D341Med (cell line): ENCODE data around the gene NETO2.
"Not testable (repeated sequence)": the region's sequence is repeated elsewhere in the genome, so short reads cannot be mapped to it uniquely, and the experiment has no call there.

Experiments used
- DNase-seq: peaks from one replicate; pipeline ENCODE4 v3.0.0; 2012; ENCODE audit warnings: low spot score

The NETO2 gene

GRCh38 chr16:47143677-47144558 is at the start of gene NETO2:
Gene NETO2, minus strand, starts transcription at chr16:47143945. Its CDS starts 333 bp downstream, at chr16:47143612.
- DNase-seq, result peak; percentile 91

DNA sequence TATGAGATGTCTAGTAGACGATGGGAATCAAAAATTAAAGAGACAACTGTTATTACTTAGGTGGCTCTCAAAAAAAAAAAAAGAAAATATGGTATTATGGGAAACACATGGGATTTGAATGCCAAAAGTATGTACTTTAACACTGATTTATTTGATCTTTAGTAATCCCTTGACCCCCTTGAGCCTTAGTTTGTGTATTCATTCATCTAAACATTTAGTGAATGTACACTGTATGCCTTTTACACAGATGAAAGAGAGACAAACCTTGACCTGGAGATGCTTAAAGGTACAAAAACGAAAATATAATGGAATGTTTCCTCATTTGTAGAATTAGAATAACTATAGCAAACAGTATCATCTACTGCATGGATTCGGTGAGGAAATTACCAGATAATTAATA is 38.6 kb upstream of the NETO2 start:
- DNase-seq, result no peak

GRCh38 chr16:47181066-47181465 is 37.3 kb upstream of the NETO2 start:
- DNase-seq, result not testable (repeated sequence)

- DNase-seq, result no peak
Observed at GRCh38 chr16:47180073-47180472, 36.3 kb upstream of the NETO2 start.

DNA sequence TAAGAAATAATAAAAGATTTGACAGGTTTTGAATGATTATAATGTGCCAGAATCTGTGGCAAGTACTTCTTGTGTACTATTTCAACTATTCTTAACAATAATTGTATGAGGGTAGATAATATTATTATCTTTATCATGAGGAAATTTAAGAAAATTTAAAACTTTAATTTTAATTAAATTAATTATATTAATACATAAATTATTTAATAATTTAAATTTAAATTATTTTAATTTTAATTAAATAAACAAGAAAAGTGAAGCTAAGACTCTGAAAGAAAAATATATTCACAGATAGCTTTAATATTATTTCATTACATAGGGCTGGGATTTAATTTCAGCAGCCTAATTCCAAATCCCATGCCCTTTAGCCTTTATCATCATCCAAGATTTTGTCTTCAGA is 31.4 kb upstream of the NETO2 start:
- DNase-seq, result no peak

DNA sequence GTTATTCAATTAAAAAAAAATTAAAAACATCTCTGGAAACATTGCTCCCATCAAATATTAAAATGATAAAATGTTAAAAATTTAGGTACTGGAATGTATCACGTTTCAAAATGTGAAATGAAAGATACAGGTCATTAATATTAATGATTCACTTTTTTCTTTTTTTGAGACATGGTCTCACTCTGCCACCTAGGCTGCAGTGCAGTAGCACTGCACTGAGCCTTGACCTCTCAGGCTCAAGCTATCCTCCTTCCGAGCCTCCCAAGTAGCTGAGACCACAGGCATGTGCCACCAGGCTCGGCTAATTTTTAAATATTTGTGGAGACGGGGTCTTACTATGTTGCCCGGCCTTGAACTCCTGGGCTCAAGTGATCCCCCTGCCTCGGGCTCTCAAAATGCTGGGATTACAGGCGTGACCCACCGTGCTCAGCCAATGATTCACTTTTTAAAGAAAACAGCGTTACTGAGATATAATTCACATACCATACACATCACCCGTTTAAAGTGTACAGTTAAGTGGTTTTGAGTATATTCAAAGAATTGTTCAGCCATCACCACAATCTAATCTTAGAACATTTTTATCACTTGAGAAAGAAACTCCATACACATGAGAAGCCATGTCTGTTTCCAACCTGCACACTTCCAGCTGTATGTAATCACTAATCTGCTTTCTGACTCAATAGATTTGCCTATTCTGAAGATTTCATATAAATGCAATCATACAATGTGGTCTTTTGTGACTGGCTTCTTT is 19.1 kb upstream of the NETO2 start:
- no peak for DNase-seq

DNA sequence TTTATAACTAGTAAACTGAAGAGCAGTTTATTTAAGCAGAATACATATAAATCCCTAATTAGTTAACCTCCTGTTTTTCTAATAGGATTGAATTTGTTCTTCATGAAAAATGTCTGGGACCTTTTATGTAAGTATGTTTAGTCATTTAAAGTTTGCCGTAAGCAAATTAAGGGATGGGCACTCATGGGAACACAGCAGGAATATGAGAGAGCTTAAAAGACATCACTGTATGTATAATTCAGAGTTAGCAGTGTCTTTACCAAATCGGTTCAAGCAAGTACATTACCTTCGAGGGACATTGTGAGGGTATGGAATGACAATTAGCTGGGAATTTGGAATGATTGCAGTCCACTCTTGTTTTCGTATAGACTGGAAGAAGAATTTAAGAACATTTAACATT is 17.7 kb upstream of the NETO2 start:
- DNase-seq, result no peak

DNA sequence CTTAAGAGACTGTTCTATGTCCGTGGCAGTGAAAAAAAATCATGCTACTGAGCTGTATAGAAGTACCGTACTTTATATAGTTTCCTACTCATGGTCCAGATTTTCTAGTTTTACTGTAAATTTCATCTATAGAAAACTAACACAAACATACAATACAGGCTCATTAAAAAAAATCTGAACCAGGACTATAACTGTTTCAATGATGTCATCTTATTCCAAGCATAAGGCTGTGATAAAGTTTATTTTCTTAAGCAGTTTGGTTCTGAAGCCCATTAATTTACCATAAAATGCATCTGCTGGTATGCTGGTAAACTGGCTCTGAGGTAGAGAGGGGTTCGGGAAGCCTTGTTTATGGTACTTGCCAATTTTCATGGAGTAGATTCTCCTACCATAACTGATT is 16.7 kb upstream of the NETO2 start:
- no peak for DNase-seq

DNA sequence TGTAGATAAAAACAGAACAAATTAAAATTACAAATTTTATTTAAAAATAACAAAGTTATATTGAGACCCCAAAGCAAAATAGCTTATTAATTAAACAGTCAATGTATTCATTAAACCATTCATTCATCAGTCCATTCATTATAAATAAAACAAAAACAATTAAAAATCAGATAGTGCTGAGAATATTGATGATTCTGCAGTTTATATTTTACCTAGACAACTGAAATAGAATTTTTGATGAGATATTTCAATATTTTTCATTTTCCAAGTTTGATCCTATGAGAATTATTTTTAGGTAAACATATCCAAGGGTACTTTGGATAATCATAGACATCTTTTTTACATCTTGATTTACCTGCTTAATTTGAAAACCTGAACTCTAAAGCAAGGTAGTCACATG is 15.2 kb upstream of the NETO2 start:
- no peak for DNase-seq

- DNase-seq, result no peak
Observed at GRCh38 chr16:47156680-47157215, 13.0 kb upstream of the NETO2 start.

DNA sequence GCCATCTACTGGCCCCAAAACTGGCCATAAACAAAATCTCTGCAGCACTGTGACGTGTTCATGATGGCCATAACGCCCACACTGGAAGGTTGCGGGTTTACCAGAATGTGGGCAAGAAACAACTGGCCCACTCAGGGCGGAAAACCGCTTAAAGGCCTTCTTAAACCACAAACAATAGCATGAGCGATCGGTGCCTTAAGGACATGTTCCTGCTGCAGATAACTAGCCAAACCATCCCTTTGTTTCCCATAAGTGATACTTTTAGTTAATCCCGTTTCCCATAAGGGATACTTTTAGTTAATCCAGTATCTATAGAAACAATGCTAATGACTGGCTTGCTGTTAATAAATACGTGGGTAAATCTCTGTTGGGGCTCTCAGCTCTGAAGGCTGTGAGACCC is 8.8 kb upstream of the NETO2 start:
- DNase-seq, result not testable (repeated sequence)

DNA sequence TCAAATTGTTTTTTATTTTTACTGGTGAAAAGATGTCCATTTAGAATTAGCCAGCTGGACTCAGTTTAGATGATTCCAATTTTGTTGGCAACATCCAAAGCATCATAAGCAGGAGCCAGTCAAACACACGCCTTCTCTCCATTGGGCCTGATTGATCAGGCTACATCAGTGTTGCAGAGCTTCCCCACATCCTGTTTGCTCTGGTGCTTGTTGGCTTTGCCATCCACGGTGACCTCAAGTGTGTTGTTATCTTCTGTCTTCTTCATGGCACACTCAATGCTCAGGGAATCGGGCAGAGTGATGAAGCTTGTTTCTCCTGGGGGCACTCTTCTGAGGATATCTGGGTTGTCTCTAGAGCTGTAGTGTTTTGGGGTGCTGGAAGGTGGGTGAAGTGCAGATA is 6.3 kb upstream of the NETO2 start:
- DNase-seq, result no peak

GRCh38 chr16:47144559-47144877 is 773 bp upstream of the NETO2 start:
- DNase-seq, result no peak

GRCh38 chr16:47142821-47143676 is 696 bp downstream of the NETO2 start:
- peak; percentile 89 for DNase-seq

DNA sequence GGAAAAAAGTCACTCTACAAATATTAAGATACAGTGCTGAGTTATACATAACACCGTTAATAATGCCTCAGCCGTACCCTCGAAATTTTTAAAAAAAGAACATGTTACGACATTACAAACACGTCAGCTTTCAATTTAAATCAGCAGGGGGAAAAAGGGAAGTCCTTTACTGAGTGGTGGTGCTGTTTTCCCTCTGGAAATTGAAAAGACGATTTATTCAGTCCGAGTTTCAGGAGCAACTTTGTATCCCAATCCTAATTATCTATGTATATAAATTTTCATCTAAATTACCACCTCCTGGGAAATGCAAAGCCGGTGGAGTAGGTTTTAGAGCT is 1.3 kb downstream of the NETO2 start:
- DNase-seq, result no peak

GRCh38 chr16:47141773-47142485 is 1.8 kb downstream of the NETO2 start:
- peak; percentile 79 for DNase-seq

DNA sequence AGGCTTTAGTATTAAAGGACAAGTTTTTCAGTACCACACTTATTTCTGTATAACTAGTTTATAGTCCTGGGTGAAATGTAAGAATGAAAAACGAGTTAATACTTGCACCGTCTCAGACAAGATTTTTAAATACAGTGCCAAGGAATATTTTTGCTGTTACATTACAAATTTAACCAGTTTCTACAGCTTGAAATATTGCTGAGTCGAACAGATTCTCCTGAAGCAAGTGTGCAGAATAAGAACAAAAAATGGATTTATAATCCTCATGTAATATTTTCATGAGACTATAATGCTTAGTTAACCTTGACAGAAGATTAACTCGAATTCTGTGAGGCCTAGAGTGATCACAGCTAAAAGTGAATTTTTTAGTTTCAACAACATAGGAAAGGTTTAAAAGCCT is 3.1 kb downstream of the NETO2 start:
- DNase-seq, result no peak

GRCh38 chr16:47139561-47140185 is 4.1 kb downstream of the NETO2 start:
- DNase-seq, result no peak

- not testable (repeated sequence) for DNase-seq
Observed at GRCh38 chr16:47137925-47138324, 5.8 kb downstream of the NETO2 start.

DNA sequence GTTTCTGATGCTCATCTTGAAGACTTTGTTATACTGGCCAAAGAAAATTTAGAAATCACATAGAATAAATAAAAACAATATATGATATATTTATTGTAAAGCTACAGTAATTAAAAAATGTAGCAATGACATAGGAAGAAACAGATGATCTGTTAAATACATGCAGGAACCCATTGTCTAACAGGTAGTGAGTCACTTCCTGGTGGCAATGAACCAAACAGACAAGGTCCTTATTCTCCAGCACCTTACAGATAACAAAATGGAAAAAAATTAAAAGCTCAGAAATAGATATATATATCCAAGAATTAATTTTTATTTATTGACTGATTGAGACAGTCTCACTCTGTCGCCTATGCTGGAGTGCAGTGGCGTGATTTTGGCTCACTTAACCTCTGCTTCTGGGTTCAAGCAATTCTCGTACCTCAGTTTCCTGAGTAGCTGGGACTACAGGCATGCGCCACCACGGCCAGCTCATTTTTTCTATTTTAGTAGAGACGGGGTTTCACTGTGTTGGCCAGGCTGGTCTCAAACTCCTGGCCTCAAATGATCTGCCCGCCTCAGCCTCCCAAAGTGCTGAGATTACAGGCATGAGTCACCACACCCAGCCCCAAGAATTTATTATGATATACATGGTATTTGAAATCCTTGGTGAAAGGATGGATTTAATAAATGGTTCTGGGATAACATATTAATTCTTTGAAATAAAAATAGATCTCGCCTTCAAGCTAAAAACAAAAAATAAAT is 7.5 kb downstream of the NETO2 start:
- no peak for DNase-seq

- DNase-seq, result no peak
Observed at GRCh38 chr16:47134550-47134949, 9.2 kb downstream of the NETO2 start.
